Stimulated activated CD8-positive, alpha-beta memory T cell treated with anti-CD3 and anti-CD28 coated beads, Interleukin-12 subunit alpha, Interleukin-12 subunit beta, amount 100 ng/mL, for 4 hours (primary cell): ENCODE results near the gene CD5L.

Experiments
- DNase-seq: peaks from one replicate; pipeline ENCODE4 v3.0.0-alpha.2; 2020; ENCODE audit warnings: low read depth

CD5L gene

DNA sequence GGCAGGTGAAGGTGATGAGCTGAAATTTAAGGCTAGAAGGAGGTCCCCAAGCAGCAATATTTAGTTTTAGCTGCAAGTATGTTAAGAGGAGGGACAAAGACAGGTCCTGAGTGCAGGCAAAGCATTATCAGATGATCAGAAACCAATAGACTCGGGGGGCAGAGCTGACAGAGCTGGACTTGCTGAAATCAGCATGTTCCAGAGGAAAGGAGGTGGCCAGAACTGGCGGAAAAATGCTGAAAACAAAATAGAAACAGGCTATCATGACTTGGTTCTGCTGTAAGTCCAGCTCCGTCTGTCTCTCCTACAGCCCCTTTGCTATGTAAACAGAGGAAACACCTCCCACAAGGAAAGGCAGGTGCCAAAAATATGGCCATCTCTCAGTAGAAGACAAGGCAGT, at the start of gene CD5L:
Gene CD5L (minus strand): TSS at position 101 of the 400 bp plus-strand sequence. CDS start 107 bp downstream, outside the sequence.
- no peak for DNase-seq

DNA sequence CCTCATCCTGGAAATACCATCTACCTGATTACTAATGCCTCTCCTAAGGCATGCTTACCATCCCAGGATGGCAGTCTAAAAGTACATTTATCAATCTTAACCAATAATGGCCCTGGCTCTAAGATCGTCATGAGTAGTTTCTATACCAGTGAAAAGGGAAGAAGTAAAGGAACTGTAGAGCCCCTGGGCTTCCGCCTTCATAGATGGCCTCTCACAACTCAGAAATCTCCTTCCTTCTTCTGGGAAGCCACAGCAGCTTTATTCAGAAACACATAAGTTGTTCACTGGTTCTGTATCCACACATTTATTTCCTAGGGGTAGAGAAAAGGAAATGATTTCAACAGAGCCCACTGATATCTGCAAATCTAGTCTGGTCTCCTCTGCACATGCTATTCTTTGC, 41.0 kb upstream of the CD5L start:
- no peak for DNase-seq

DNA sequence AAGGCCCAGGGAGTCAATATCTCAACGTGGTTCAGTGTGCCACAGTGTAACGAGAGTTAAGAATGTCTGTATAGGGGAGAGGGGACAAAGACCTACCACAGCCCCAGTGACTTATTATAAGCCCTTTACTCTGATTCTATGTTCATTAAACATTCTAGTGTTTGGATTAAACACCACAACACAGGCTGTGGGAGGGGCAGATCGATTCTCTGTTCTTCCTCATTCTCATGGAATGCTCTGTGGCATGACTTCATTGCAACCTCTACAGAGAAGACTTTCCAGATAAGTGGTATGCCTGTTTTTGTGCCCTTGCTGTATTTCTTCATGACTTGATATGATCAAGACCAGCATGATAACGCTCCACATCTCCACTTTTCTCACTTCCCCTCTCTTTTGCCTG, 39.0 kb upstream of the CD5L start:
- DNase-seq: no peak

DNA sequence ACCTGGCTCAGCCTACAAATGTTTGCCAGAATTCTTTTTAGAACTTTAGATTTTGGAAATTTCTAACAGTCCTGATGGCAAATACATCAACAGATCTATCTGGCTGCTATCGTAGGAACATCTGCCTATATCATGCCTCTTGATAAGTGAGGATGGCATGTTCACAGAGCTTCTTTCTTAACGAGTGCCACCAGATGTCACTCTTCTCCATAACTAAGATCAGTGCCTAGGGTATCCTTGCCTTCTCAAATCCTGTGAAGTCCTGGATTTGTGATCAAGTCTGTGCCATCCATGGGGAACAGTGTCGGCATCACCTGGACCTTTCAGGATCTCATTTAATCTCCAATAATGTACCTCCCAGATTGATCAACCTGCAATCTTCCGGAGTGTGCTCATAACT, 36.5 kb upstream of the CD5L start:
- no peak for DNase-seq

DNA sequence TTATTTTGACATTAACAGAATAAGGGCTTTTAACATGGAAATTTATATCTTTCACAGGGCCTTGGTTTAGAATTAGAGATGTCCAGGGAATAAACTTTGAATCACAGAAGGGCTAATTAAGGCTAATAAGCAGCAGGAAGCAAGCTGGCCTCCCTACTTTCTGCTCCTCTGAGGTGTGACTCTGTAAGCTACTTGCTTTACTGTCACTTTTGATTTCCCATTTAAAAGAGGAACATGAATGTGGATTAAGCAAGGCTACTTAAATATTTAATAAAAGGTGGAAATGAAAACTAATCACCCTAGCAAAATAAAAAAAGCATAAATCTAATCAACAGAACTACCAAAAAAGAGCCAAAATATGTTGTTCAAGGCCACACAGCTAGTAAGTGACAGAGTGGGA, 28.9 kb upstream of the CD5L start:
- no peak for DNase-seq

DNA sequence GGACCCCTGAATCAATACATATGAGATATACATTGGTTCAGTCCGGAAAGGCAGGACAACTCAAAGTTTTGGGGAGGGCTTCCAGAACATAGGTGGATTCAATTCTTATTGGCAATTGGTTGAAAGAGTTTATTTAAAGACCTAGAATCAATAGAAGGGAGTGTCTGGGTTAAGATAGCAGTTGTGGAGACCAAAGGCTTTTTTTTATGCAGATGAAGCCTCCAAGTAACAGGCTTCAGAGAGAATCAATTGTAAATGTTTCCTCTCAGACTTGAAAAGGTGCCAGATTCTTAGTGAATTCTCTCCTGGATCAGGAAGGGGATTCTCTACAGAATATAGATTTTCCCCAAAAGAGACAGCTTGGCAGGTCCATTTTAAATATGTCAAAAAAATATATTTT, 27.0 kb upstream of the CD5L start:
- no peak for DNase-seq

DNA sequence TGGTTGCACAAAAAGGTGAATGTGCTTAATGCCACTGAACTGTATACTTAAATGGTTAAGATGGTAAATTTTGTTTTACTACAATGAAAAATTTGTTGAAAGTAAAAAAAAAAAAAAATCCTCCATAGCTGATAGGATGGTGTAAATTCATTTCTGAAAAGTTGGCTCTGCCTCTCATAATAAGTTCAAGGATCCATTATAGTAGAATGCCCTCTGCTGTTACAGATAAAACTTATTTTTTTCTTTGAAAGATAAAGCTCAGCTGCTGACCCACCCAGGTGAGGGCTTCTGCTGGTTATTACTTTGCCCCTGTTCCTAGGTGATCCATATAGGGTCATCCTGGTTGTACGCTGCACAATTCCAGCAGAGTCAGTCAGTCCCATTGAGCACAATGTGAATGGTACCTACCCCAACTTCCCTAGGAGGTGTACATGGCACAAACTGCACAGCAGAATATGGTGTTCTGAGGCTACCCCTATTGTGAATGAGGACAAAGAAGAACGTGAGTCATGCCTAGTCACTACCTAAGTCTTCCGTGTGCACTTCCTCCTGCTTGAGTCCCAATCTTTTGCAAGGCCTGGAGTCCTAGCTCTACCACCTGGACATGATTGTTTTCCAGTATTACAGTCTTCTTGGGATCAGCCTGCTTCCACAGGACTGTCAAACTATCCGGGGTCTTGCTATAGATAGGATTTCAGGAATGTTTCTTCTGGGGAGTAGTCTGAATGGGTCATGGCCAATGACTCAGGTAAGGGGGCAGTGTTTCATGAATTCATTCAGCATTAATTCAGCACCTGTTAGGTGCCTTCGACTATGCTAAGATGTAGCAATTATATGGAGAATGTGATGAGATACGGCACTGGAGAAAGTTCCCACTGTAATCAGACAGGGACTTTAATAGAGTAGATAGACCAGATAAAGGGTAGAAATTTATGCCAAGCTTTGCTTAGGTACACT, 20.8 kb upstream of the CD5L start:
- no peak for DNase-seq

DNA sequence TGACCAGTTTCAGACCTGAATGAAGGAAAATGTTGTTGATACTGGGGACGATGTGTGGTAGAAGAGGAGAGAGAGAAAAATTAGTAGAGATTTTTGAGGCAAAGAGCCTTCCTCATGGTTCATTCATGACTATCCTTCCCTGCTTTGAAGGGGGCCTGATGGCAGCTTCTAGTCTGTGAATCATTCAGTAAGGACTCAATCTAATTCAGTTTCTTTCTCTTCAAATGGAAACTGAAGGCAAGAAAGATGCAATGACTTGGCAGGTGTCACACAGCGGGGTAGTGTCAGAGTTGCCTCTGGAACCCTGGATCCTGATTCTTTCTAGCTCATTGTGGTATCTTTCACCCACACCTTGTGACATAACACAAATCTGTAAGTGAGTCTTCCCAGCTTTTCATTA, 14.9 kb upstream of the CD5L start:
- DNase-seq: no peak

DNA sequence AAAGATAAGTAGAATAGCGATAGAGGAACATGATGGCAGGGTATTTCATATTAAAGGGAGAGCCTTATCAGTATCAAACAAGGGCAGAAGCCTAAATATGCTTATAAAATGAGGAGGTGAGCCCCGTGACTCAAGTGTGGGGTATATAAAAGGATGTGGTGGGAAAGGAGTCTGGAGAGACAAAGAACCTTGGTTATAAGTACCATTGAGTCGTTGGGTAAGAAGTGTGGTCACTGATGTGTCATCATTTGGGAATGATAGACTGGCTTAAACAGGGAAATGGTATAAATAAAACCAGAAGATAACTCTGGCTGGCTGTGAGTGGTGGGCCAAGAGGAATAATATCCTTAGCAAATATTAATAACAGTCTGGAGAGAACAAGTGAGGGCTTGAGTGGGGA, 10.9 kb upstream of the CD5L start:
- DNase-seq: no peak

DNA sequence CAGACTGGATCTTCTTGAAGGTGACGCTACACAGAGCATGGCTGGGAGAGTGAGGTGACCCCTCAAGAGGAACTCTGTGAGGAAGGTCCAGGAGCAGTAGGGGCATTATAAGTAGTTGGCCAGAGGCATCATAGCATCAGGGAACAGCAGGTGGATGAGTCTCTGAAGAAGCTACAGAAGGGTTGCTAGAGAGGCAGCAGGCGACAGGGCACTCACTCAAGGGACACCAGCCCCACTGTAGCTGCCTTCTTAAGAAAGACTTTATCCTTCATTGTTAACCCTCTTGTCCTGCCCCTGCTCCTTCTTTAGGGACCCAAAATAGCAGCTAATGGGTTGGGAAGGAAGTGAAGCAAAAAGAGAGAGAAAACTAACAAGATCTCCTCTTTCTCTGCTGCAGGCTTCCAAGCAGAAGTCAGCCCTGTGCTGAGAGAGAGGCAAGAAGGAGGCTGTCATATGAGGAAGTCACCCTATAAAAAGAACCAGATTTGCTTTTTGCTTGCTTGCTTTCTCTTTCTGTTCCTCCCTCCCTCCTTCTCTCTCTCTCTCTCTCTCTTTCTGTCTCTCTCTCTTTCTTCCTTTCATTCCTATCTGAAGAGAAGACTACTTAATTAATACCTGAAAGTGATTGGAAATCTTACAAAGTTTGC, 7.7 kb upstream of the CD5L start:
- DNase-seq: no peak

DNA sequence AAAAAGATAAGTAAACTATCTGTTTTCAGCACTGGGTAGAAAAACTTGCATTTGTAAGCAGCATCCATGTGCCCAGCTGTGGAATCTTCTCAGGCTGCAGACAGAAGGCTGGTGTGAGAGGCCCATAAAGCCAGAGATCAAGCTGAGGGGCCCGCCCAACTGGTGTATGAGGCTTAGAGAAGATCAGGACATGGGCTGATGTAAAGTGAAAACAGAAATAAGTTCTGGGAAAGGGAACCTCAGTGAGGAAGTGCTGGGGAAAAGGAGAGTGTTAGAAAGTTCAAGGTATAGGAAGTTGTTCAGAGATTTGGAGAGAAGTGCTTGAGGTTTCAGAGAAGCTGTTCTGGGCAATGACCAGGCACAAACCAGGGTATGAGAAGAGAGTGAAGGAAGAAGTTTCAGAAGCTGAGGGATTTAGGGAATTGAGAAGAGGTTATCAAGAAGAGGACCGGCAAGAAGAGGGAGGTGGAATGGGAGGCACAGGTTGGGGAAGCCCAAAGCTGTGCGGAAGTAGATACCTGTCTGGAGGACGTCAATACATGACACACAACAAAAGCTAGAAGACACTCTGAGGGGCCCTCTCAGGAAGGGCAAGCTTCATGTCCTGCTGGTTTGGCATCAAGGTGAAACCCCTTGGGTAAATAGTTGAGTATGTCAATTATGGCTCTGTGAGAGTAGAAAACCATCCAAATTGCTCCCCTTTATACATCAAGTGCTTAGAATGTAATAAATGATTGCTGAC, 2.7 kb upstream of the CD5L start:
- DNase-seq: no peak

DNA sequence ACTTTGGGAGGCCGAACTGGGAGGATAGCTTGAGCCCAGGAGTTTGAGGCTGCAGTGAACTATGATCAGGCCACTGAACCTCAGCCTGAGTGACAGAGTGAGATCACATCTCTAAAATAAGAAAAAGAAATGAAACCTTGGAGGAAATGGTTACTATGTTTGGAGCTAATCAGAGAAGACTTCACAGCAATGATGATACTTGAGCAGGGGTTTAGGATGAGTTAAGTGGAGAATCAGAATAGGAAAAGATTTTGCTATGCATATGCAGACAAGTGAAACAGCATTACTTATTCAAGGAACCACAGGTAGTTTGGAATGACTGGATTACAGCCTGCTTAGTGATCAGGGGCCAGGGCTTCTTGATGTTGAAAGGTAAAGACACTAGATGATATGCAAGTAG, 1.3 kb upstream of the CD5L start:
- no peak for DNase-seq

DNA sequence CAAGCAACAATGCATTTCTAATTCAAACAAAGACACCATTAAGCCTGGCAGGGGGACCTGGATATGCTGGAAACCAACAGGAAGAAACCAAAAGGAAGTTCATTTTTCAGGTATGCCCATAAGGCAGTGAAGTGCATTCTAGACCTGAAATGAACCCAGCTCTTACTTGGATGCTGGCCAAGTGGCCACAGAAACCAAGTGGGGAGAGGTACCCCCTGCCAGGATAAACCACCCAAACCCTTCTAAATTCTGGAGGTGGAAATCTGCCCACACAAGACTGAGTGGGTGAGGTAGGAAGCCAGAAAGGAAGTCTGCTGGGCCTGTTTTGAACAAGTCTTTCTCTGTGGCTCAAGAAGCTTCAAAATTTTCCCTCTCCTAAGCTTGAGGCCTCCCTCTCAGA, 2.6 kb downstream of the CD5L start:
- no peak for DNase-seq

DNA sequence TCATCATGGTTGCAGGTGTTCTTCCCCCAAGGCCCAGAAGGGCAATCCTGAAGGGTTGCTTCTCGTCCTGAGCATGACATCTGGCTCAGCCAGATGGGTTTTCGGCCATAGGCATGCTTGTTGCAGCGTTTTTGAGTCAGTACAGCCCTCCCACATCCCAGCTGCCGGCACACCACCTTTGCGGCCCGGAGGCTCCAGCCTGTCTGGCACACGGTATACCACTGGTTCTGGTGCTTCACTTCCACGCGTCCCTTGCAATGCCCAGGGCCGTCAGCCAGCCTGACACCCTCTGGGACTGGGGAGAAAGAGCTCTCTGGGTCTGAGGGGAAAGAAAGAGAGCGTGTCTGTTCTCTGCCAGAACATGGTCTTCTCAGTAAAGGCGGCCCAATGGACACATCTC, 7.2 kb downstream of the CD5L start:
- no peak for DNase-seq

DNA sequence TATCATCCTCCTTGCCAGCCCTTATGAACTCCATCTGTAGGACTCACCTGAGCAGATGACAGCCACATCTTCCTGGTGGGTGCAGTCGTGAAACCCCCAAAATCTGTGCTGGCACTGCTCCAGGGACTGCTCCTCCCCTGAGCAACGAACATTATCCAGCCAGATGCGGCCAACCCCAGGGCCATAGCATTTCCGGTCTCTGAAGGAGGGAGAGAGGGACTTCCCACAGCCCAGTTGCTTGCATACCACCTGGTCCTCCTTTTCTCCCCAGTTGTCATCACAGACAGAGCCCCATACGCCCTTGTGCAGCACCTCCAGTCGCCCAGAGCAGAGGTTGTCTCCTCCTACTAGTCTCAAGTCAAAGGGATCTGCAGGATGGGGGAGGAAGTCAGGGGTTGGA, 8.5 kb downstream of the CD5L start:
- no peak for DNase-seq

DNA sequence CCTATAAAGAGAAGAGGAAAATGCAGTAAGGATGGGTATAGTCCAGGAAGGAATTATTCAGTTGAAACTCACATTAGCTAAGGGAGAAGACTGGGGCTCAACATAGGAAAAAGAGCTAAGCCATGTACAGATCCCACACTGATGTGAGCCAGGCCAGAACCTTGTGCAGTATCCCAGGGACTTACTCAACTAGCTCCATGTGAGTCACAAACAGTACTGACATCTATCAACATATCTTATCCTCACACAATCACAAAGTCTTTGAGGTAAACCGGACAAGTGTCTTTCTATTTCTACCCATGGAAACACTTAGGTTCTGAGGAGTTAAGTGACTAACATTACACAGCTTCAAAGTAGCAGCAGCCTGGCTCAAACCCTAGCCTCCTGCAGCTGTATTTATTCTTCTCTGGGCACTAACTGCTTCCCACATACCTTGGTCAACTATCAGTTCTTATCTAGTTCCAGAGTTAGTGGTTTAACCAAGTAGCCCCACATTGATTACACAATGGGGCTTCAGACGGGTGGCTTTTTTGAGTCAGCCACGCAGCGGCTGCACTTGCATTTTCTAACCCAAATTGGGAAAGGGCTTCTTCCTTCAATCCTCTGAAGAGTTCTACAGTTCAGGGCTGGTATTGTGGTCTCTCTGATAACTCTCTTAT, 9.5 kb downstream of the CD5L start:
- no peak for DNase-seq

DNA sequence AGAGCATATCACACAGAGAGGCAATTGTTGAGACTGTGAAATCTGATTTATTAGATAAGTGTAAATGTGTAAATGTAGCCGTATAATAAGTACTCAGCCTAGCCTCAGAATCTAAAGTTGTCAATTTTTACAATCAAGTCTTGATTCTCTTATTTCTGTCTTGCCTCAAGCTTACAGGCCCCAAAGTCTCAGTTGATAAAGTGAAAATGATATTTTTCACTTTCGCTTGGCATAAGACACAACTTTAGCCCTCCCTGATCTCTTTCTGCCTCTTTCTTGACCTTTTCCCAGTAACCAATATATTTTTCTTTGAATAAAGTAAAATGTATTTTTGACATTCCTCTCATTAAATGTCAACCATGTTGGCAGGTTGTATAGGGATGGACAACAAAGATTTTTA, 10.7 kb downstream of the CD5L start:
- DNase-seq: no peak

DNA sequence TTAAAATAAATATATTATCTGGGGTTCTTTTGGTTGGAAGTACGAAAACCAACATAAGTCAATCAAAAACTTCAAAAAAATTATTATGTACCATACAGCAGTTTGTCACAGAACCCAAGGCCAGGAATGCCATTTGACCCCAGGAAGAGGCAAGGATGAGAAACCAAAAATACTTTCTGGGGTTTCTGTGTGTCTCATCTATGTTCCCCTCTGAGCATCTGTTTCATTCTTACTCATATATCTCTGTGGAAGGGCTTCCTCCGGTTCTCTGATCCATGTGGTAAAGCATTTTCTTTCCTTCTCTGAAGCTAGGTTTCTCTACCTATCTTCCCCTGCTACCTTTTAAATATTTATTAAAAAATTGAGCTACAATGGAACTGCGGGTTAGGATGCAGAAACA, 11.9 kb downstream of the CD5L start:
- DNase-seq: no peak

DNA sequence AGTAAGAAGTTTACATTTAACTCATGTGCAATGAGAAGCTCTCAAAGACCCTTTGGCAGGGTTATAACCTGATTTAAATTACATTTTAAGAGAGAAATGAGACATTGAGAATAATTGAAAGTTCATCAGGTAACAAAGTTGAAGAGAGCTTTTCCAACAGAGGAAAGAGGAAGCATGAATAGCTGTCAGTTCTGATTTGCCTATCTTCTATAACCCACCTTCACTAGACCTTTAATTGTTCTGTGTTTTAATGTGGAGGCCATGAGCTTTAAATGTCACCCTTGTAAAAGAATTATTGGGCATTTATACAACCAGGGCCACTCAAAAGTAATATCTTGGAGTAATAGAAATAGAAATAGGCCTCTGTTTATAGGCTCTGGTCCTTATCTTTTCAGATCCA, 12.4 kb downstream of the CD5L start:
- no peak for DNase-seq

DNA sequence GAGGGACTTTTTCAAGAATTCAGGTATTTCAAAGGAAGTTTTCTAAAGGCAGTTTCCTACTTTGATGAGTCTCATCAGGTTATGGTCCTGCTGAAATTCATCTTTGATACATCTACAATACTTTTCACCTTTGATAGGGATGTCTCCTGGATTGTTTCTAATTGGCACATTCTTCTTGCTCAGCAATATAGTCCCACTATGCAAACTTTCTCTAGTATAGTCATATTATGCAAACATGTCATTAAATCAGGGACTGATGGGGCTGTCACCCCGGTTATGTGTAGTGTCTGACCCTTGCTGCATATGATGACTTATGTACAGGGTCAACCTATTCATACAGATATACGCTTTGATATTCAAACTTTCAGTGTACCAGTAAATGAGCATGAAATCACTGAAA, 21.3 kb downstream of the CD5L start:
- DNase-seq: no peak

DNA sequence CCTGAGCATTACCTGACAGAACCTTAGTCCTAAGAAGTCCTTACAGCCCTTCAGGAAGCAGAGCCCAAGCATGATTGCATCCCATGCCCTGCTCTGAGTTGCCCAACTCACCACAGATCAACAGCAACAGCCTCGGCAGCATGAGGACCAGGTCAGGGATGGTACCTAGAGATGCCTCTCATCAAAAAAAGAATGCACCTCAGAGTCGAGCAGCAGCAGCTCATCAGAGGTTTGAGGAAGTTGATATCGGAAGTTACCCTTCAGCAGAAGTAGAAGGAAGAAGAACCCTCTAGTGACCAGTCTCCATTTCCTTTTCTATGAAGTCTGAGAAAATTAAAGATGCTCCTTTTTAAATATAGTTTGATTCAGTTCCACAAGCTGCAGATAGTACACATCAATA, 21.7 kb downstream of the CD5L start, which contains the start of gene FCRL1:
Gene FCRL1 (minus strand): TSS at position 225 of the 400 bp plus-strand sequence. CDS start 83 bp downstream, at position 142.
- no peak for DNase-seq

DNA sequence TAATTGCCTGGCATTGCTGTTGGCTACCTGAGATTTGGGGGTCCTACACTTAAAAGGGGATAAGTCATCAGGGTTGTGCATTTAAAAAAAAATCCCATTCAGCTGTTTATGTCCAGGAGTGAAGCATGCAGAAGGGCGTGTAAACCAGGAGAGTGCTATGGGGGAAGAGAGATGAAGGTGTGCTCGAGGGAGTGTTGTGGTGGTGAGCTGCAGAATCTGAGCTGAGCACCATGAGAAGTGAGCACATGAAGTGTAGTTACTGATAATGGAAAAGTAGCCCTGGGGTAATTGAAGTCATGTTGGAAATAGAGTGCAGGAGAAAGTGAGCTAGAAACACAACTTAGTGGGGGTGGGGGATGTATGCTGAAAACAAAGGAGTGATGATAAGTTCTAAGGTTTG, 22.4 kb downstream of the CD5L start:
- DNase-seq: no peak
